IMR-90 (cell line): ENCODE results near the gene TMTC2. TPM values are rescaled to one million over a fixed set of nuclear protein-coding genes. Genes with fewer than 3 reads are reported as not detected.

Source experiments
- ATAC-seq: fragments of 200-7000 bp; cut with Tn5 transposase; 2 replicates; pipeline ENCODE4 v1.9.1; 2020; ENCODE audit warnings: low read depth, mild to moderate bottlenecking, moderate library complexity
- BruUV-seq: library from RNA; stranded (reverse); fragments of 400-500 nt; replicated peaks from 2 replicates; lab custom pipeline; 2021; lab: Mats Ljungman, UMichigan
- CTCF ChIA-PET: fragments of 300-600 bp; formaldehyde crosslinking; extraction: SDS; loops from one replicate; lab custom pipeline; 2021; ENCODE audit warnings: antibody characterized with exemption; lab: Yijun Ruan, JAX
- POLR2A ChIA-PET: fragments of 300-600 bp; sonication (Branson Sonifier 250); formaldehyde crosslinking; loops from one replicate; lab custom pipeline; 2022; ENCODE audit warnings: antibody characterized with exemption; ENCODE audit not compliant: unreplicated experiment; lab: Charles Lee
- DNase-seq: peaks from one replicate; pipeline ENCODE4 v3.0.0; 2013
- H2AFZ ChIP-seq: replicated peaks from 2 replicates; pipeline ENCODE3; 2013; ENCODE audit warnings: low read length, mild to moderate bottlenecking; ENCODE audit not compliant: poor library complexity
- H2AK5ac ChIP-seq: 2 replicates; pipeline ENCODE4 v1.6.1; 2013; ENCODE audit warnings: low read depth, low read length, inconsistent platforms
- H2AK9ac ChIP-seq: replicated peaks from 2 replicates; pipeline ENCODE3; 2013; ENCODE audit warnings: mild to moderate bottlenecking, low read depth, low read length, moderate library complexity; ENCODE audit not compliant: poor library complexity
- H2BK120ac ChIP-seq: 2 replicates; pipeline ENCODE4 v1.6.1; 2013; ENCODE audit warnings: low read depth, low read length, inconsistent platforms
- H2BK15ac ChIP-seq: 3 replicates; pipeline ENCODE4 v1.6.1; 2013; ENCODE audit warnings: low read depth, low read length, inconsistent platforms
- H2BK20ac ChIP-seq: 2 replicates; pipeline ENCODE4 v1.6.1; 2013; ENCODE audit warnings: low read depth, mild to moderate bottlenecking, inconsistent platforms, low read length, moderate library complexity
- H2BK5ac ChIP-seq: 2 replicates; pipeline ENCODE4 v1.6.1; 2013; ENCODE audit warnings: mild to moderate bottlenecking, low read depth, low read length, inconsistent platforms; ENCODE audit not compliant: poor library complexity, severe bottlenecking
- H3K14ac ChIP-seq: replicated peaks from 2 replicates; pipeline ENCODE4 v1.6.1; 2013; ENCODE audit warnings: low read depth, low read length, inconsistent platforms
- H3K18ac ChIP-seq: 2 replicates; pipeline ENCODE4 v1.6.1; 2013; ENCODE audit warnings: low read depth, low read length, control low read depth
- H3K23ac ChIP-seq: 2 replicates; pipeline ENCODE4 v1.6.1; 2013; ENCODE audit warnings: low read depth, low read length, inconsistent platforms
- H3K27ac ChIP-seq: 2 replicates; pipeline ENCODE4 v1.5.1; 2013; ENCODE audit warnings: mild to moderate bottlenecking, control low read depth, low read length; ENCODE audit not compliant: insufficient read depth
- H3K27me3 ChIP-seq: 2 replicates; pipeline ENCODE4 v1.6.1; 2013; ENCODE audit warnings: low read length; ENCODE audit not compliant: control insufficient read depth, insufficient read depth
- H3K36me3 ChIP-seq: 2 replicates; pipeline ENCODE4 v1.6.1; 2013; ENCODE audit warnings: low read length, mixed read lengths; ENCODE audit not compliant: control insufficient read depth, insufficient read depth
- H3K4ac ChIP-seq: 2 replicates; pipeline ENCODE4 v1.6.1; 2013; ENCODE audit warnings: low read depth, low read length, inconsistent platforms
- H3K4me1 ChIP-seq: 2 replicates; pipeline ENCODE4 v1.6.1; 2013; ENCODE audit warnings: low read length, mixed read lengths; ENCODE audit not compliant: control insufficient read depth, insufficient read depth
- H3K4me2 ChIP-seq: 2 replicates; pipeline ENCODE4 v1.6.1; 2013; ENCODE audit warnings: low read depth, mild to moderate bottlenecking, control low read depth, low read length, moderate library complexity
- H3K4me3 ChIP-seq: 2 replicates; pipeline ENCODE4 v1.5.1; 2013; ENCODE audit warnings: low read depth, mild to moderate bottlenecking, control low read depth, low read length, moderate library complexity; ENCODE audit not compliant: insufficient read depth
- H3K56ac ChIP-seq: 2 replicates; pipeline ENCODE4 v1.6.1; 2013; ENCODE audit warnings: low read length, inconsistent platforms; ENCODE audit not compliant: insufficient read depth; ENCODE audit errors: extremely low read depth
- H3K79me1 ChIP-seq, 2 experiments: 2 replicates each; pipeline ENCODE4 v1.6.1; 2013; ENCODE audit warnings: low read length in 2 of 2, inconsistent platforms in 1 of 2, low read depth in 1 of 2
- H3K9ac ChIP-seq: 2 replicates; pipeline ENCODE4 v1.6.1; 2013; ENCODE audit warnings: low read depth, low read length, control low read depth
- H3K9me1 ChIP-seq: 2 replicates; pipeline ENCODE4 v1.6.1; 2013; ENCODE audit warnings: low read length, inconsistent platforms; ENCODE audit not compliant: insufficient read depth
- H3K9me3 ChIP-seq: 2 replicates; pipeline ENCODE4 v1.6.1; 2013; ENCODE audit warnings: low read length; ENCODE audit not compliant: control insufficient read depth, insufficient read depth
- H4K20me1 ChIP-seq: 2 replicates; pipeline ENCODE4 v1.6.1; 2013; ENCODE audit warnings: low read length, inconsistent platforms; ENCODE audit not compliant: insufficient read depth
- H4K5ac ChIP-seq: 2 replicates; pipeline ENCODE4 v1.6.1; 2013; ENCODE audit warnings: mild to moderate bottlenecking, low read depth, low read length, control low read depth
- H4K8ac ChIP-seq, 2 experiments: 2 replicates each; pipeline ENCODE4 v1.6.1; 2013; ENCODE audit warnings: low read depth in 2 of 2, low read length in 2 of 2, control low read depth in 1 of 2, inconsistent platforms in 1 of 2
- H4K91ac ChIP-seq: 2 replicates; pipeline ENCODE4 v1.6.1; 2013; ENCODE audit warnings: low read depth, low read length, inconsistent platforms; ENCODE audit not compliant: insufficient read depth
- BHLHE40 ChIP-seq: fragments of 150-350 bp; IDR thresholded peaks from 2 replicates; pipeline ENCODE4 v1.6.1; 2016; ENCODE audit warnings: mild to moderate bottlenecking, low read depth, low read length
- CHD1 ChIP-seq: IDR thresholded peaks from 2 replicates; pipeline ENCODE4 v1.6.1; 2012; ENCODE audit warnings: low read depth, low read length, improper control_type of control experiment
- CTCF ChIP-seq: conservative IDR thresholded peaks from 2 replicates; pipeline ENCODE4 v1.5.1; 2012; ENCODE audit warnings: mild to moderate bottlenecking, low read depth, low read length, improper control_type of control experiment
- FOS ChIP-seq: fragments of 150-350 bp; IDR thresholded peaks from 2 replicates; pipeline ENCODE4 v1.6.1; 2016; ENCODE audit warnings: low read depth, low read length
- MXI1 ChIP-seq: IDR thresholded peaks from 2 replicates; pipeline ENCODE4 v1.6.1; 2012; ENCODE audit warnings: low read depth, mild to moderate bottlenecking, low read length, moderate library complexity, borderline replicate concordance
- NFE2L2 ChIP-seq: fragments of 150-350 bp; IDR thresholded peaks from 2 replicates; pipeline ENCODE4 v1.6.1; 2016; ENCODE audit warnings: low read depth, mild to moderate bottlenecking, low read length
- RAD21 ChIP-seq: IDR thresholded peaks from 2 replicates; pipeline ENCODE4 v1.6.1; 2012; ENCODE audit warnings: low read length, improper control_type of control experiment
- RCOR1 ChIP-seq: IDR thresholded peaks from 2 replicates; pipeline ENCODE4 v1.6.1; 2012; ENCODE audit warnings: mild to moderate bottlenecking, low read length, improper control_type of control experiment; ENCODE audit not compliant: insufficient replicate concordance
- SMC3 ChIP-seq: fragments of 150-350 bp; IDR thresholded peaks from 2 replicates; pipeline ENCODE4 v1.6.1; 2016; ENCODE audit warnings: low read depth, mild to moderate bottlenecking, antibody characterized with exemption, low read length, moderate library complexity
- WGBS, 2 experiments: methylation state at CpG; one replicate each; pipeline versions ENCODE4 v1.1.5 to v1.1.7; 2013; ENCODE audit warnings: missing lambda C conversion rate in 2 of 2; ENCODE audit not compliant: insufficient read length in 1 of 2; ENCODE audit errors: extremely low coverage in 2 of 2; 5-methylcytosine and 5-hydroxymethylcytosine counted together
- dilution Hi-C: fragments of 300-500 bp; cut with HindIII; formaldehyde crosslinking; loops from one replicate; pipeline ENCODE4 v1.14.3; 2018; ENCODE audit warnings: low sequenced_read_pairs; ENCODE audit not compliant: unreplicated experiment
- in situ Hi-C: fragments of 300-500 bp; cut with MboI; formaldehyde crosslinking; loops from 3 replicates; pipeline ENCODE4 v1.14.3; 2019; ENCODE audit warnings: low sequenced_read_pairs, inconsistent platforms, mixed read lengths
- intact Hi-C: fragments of 100-400 bp; cut with micrococcal nuclease; formaldehyde crosslinking; loops from 2 replicates; pipeline ENCODE4 v1.10.0; 2022
- polyA plus RNA-seq, 3 experiments: library from polyadenylated mRNA; depleted of rRNA; stranded (reverse); fragments of >200 nt; gene quantifications; 2 replicates each; pipeline ENCODE4 v1.2.3, GENCODE V29; 2012; ENCODE audit warnings: low replicate concordance in 1 of 3
- total RNA-seq: library from RNA; depleted of rRNA; stranded (reverse); fragments of >200 nt; gene quantifications from 2 replicates; pipeline ENCODE4 v1.2.3, GENCODE V29; 2012
- TF ChIP-seq, protein P1 (sequence below): fragments of 150-350 bp; IDR thresholded peaks from 2 replicates; pipeline ENCODE4 v1.6.1; 2016; ENCODE audit warnings: low read depth, mild to moderate bottlenecking, low read length, moderate library complexity, borderline replicate concordance

TMTC2 gene
- total and polyA plus RNA-seq, 2 of the 4 experiments (the other 2 are of a cell fraction) = 0.56 to 1.4 TPM

DNA sequence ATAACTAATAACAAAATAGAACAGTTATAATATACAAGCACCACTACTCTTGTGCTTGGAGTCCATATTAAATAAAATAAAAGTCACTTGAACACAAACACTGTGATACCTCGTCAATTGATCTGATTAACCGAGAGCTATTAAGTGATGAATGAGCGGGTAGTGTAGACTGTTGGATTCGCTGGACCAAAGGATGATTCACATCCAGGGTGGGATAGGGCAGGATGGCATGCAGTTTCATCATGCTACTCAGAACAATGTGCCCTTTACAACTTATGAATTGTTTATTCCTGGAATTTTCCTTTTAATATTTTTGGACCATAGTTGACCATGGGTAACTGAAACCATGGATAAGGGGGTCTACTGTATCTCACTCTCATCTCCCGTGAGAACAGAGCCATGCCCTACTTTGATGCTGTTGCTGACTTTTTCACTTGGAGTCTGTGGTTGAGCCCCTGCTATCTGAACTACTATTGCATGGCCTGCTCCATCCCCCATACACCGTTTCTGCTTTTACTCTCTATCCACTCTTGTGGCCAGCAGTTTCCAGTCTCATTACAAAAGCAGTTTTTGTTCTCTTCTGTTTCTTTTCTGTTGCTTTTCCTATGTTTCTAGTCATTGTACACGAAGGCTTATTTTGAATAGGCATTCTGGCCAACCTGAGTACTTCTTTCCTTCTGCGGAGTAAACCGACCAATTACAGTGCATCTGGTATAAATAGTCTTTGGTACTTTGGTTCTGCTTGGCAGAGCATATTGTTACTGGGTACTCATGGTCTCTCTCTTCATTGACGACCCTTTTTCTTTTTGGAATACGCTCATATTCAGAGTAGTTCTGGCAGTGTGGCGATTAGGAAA is 12.2 kb downstream of the TMTC2 start:
- intact Hi-C loops = no loop called here
- no peaks in the 10 kb centered on the region for H3K79me1 ChIP-seq
- no peak overlapping the region for H3K23ac ChIP-seq
- ChIA-PET CTCF (interaction anchor here (0.9 kb wide), 1 partner anchor 13 kb away, joined by 4 read pairs; no protein-coding TSS in a partner anchor), POLR2A (no interaction called here)
- dilution Hi-C loops = no loop called here
- H2BK15ac ChIP-seq = no peak overlapping the region
- 83% methylated on average over 2 of the region's 12 CpGs; no CpG with 5 or more reads in 1 of the 2 experiments for WGBS, 2 experiments
- ATAC-seq = no peak
- H2AK9ac ChIP-seq = no peak overlapping the region
- no peak overlapping the region for H2BK120ac ChIP-seq
- H3K27me3 ChIP-seq = no peaks in the 10 kb centered on the region
- H3K9me1 ChIP-seq = no peaks in the 10 kb centered on the region
- H3K9me3 ChIP-seq = no peaks in the 10 kb centered on the region
- H3K4me2 ChIP-seq = no peak overlapping the region
- no peak for DNase-seq
- no peak overlapping the region for H4K5ac ChIP-seq
- no peak overlapping the region for H3K14ac ChIP-seq
- H4K20me1 ChIP-seq = no peaks in the 10 kb centered on the region
- no peak overlapping the region for H3K18ac ChIP-seq
- no peak overlapping the region for H4K91ac ChIP-seq
- no TSS peak for BruUV-seq
- TF ChIP-seq CTCF (no peak), RAD21 (no peak), CHD1 (no peak), NFE2L2 (no peak), BHLHE40 (no peak), FOS (no peak), SMC3 (no peak), RCOR1 (no peak), MXI1 (no peak)
- TF ChIP-seq, protein P1, sequence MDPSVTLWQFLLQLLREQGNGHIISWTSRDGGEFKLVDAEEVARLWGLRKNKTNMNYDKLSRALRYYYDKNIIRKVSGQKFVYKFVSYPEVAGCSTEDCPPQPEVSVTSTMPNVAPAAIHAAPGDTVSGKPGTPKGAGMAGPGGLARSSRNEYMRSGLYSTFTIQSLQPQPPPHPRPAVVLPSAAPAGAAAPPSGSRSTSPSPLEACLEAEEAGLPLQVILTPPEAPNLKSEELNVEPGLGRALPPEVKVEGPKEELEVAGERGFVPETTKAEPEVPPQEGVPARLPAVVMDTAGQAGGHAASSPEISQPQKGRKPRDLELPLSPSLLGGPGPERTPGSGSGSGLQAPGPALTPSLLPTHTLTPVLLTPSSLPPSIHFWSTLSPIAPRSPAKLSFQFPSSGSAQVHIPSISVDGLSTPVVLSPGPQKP = no peak
- H2AK5ac ChIP-seq = no peak overlapping the region
- no peak overlapping the region for H3K4me3 ChIP-seq
- no peaks in the 10 kb centered on the region for H3K36me3 ChIP-seq
- no peak overlapping the region for H2BK5ac ChIP-seq
- H2AFZ ChIP-seq = no peak overlapping the region
- H4K8ac ChIP-seq = no peak overlapping the region
- no peak overlapping the region for H3K4ac ChIP-seq
- H3K9ac ChIP-seq = no peak overlapping the region
- no peak overlapping the region for H2BK20ac ChIP-seq
- H3K27ac ChIP-seq = no peak overlapping the region
- no peak overlapping the region; the same call in 1 of the 2 replicates for H3K56ac ChIP-seq
- in situ Hi-C loops = no loop called here
- H3K4me1 ChIP-seq = no peaks in the 10 kb centered on the region
